ENCODE results near the gene KDM4B.

KDM4B gene

GRCh38 chr19:5065663-5066093 is 96.8 kb downstream of the KDM4B start:
- Histone ChIP-seq H3K4me3 (ENCODE audit: low read depth, low read length) (no peak overlapping the region), H3K9ac (ENCODE audit: low read depth, low read length) (no peak overlapping the region), H3K27me3 (ENCODE audit: control insufficient read depth, insufficient read depth, low read length) (no peaks in the 10 kb centered on the region), H3K4me1 (ENCODE audit: control insufficient read depth, insufficient read depth, low read length) (peaks cover 7% of the 10 kb centered on the region; the same call in 1 of the 2 replicates), H3K27ac (ENCODE audit: low read depth, low read length) (no peak overlapping the region), H3K9me3 (ENCODE audit: control insufficient read depth, insufficient read depth, low read length) (peaks cover 6% of the 10 kb centered on the region), H3K36me3 (ENCODE audit: control insufficient read depth, insufficient read depth, low read length) (0 out of 2 replicates have a peak, but pooled peaks cover 3% of the 10 kb centered on the region)

- Histone ChIP-seq H3K9me3 (ENCODE audit: control insufficient read depth, insufficient read depth, low read length) (peaks cover 6% of the 10 kb centered on the region), H3K36me3 (ENCODE audit: control insufficient read depth, insufficient read depth, low read length) (0 out of 2 replicates have a peak, but pooled peaks cover 3% of the 10 kb centered on the region), H3K4me3 (ENCODE audit: low read depth, low read length) (no peak overlapping the region), H3K27ac (ENCODE audit: low read depth, low read length) (no peak overlapping the region), H3K9ac (ENCODE audit: low read depth, low read length) (no peak overlapping the region), H3K4me1 (ENCODE audit: control insufficient read depth, insufficient read depth, low read length) (peaks cover 7% of the 10 kb centered on the region; the same call in 1 of the 2 replicates), H3K27me3 (ENCODE audit: control insufficient read depth, insufficient read depth, low read length) (no peaks in the 10 kb centered on the region)
These were observed 97.9 kb downstream of the KDM4B start for GRCh38 chr19:5066768-5067167.

DNA sequence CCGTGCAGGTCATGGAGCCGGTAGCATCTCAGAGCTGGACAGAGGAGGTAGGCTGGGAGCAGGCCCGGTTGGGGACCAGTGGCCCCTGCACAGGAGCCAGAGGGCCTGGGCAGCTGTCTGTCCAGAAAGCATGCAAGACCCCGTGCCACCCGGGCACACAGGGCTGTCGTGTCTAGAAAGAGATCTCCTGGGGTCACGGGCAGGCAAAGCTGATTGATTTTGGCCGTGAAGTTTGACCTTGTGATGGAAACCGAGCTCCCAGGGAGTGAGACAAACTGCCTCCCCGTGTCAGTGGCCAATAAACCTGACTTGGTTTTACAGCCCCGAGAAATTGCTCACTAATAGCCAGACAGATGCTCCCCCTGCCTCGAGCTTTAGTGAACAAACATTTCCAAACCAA is 98.8 kb downstream of the KDM4B start:
- peaks cover 7% of the 10 kb centered on the region; the same call in 1 of the 2 replicates for H3K4me1 ChIP-seq (ENCODE audit: control insufficient read depth, insufficient read depth, low read length)
- no peak overlapping the region for H3K27ac ChIP-seq (ENCODE audit: low read depth, low read length)
- no peak overlapping the region for H3K4me3 ChIP-seq (ENCODE audit: low read depth, low read length)
- H3K9ac ChIP-seq (ENCODE audit: low read depth, low read length) = no peak overlapping the region
- H3K36me3 ChIP-seq (ENCODE audit: control insufficient read depth, insufficient read depth, low read length) = 0 out of 2 replicates have a peak, but pooled peaks cover 3% of the 10 kb centered on the region
- H3K9me3 ChIP-seq (ENCODE audit: control insufficient read depth, insufficient read depth, low read length) = no peaks in the 10 kb centered on the region; the same call in 1 of the 2 replicates
- H3K27me3 ChIP-seq (ENCODE audit: control insufficient read depth, insufficient read depth, low read length) = no peaks in the 10 kb centered on the region

GRCh38 chr19:5068233-5069072 is 99.5 kb downstream of the KDM4B start:
- Histone ChIP-seq H3K4me3 (ENCODE audit: low read depth, low read length) (no peak overlapping the region), H3K9me3 (ENCODE audit: control insufficient read depth, insufficient read depth, low read length) (no peaks in the 10 kb centered on the region), H3K4me1 (ENCODE audit: control insufficient read depth, insufficient read depth, low read length) (peaks cover 7% of the 10 kb centered on the region; the same call in 1 of the 2 replicates), H3K36me3 (ENCODE audit: control insufficient read depth, insufficient read depth, low read length) (no peaks in the 10 kb centered on the region), H3K27ac (ENCODE audit: low read depth, low read length) (no peak overlapping the region), H3K9ac (ENCODE audit: low read depth, low read length) (no peak overlapping the region), H3K27me3 (ENCODE audit: control insufficient read depth, insufficient read depth, low read length) (no peaks in the 10 kb centered on the region)

DNA sequence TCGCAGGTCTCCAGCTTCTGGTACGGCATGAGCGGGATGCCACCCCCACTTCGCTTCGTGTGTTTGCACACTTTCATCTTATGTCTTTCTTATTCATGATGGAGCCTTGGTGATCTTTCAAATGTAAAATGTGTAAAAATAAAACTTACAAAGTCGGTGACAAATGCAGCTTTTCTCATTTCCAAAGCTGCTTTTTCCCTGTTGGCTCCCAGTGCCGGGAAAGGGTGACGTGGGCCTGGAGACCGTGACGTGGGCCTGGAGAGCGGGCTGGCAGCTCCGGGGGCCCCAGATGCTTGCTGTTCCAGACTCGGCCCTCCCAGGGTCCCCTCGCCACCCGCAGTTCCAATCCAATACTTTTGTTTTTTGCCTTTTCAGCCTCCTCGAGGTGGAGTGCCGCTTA is 101.4 kb downstream of the KDM4B start:
- Histone ChIP-seq H3K4me3 (ENCODE audit: low read depth, low read length) (no peak overlapping the region), H3K27me3 (ENCODE audit: control insufficient read depth, insufficient read depth, low read length) (no peaks in the 10 kb centered on the region), H3K4me1 (ENCODE audit: control insufficient read depth, insufficient read depth, low read length) (peaks cover 18% of the 10 kb centered on the region), H3K27ac (ENCODE audit: low read depth, low read length) (no peak overlapping the region), H3K9ac (ENCODE audit: low read depth, low read length) (no peak overlapping the region), H3K36me3 (ENCODE audit: control insufficient read depth, insufficient read depth, low read length) (no peaks in the 10 kb centered on the region), H3K9me3 (ENCODE audit: control insufficient read depth, insufficient read depth, low read length) (no peaks in the 10 kb centered on the region)

- H3K27me3 ChIP-seq (ENCODE audit: control insufficient read depth, insufficient read depth, low read length) = no peaks in the 10 kb centered on the region
- no peaks in the 10 kb centered on the region for H3K9me3 ChIP-seq (ENCODE audit: control insufficient read depth, insufficient read depth, low read length)
- H3K36me3 ChIP-seq (ENCODE audit: control insufficient read depth, insufficient read depth, low read length) = no peaks in the 10 kb centered on the region
- H3K27ac ChIP-seq (ENCODE audit: low read depth, low read length) = no peak overlapping the region
- H3K4me3 ChIP-seq (ENCODE audit: low read depth, low read length) = no peak overlapping the region
- peaks cover 18% of the 10 kb centered on the region for H3K4me1 ChIP-seq (ENCODE audit: control insufficient read depth, insufficient read depth, low read length)
- no peak overlapping the region for H3K9ac ChIP-seq (ENCODE audit: low read depth, low read length)
These were observed 102.0 kb downstream of the KDM4B start for GRCh38 chr19:5070930-5071329.

DNA sequence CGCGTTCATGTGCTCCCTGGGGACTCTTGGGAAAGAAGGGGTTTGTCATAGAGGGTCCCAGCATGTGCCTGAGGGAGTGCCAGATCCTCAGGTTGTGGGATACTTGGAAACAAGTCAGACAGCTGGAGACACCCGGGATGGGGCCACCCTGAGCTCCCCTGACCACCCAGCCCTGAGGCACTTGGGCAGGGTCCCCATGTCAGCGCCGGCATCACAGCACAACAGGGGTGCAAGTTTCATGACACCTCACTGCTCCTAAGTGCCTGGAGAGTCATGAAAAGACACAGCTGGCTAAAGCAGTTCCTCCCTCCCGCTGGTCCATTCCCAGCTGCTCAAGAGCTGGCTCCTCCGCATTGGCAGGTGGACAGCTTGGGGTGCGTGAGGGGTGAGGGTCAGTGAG is 102.7 kb downstream of the KDM4B start:
- Histone ChIP-seq H3K36me3 (ENCODE audit: control insufficient read depth, insufficient read depth, low read length) (no peaks in the 10 kb centered on the region), H3K27ac (ENCODE audit: low read depth, low read length) (no peak overlapping the region), H3K4me3 (ENCODE audit: low read depth, low read length) (no peak overlapping the region), H3K9ac (ENCODE audit: low read depth, low read length) (no peak overlapping the region), H3K4me1 (ENCODE audit: control insufficient read depth, insufficient read depth, low read length) (peaks cover 18% of the 10 kb centered on the region), H3K27me3 (ENCODE audit: control insufficient read depth, insufficient read depth, low read length) (no peaks in the 10 kb centered on the region), H3K9me3 (ENCODE audit: control insufficient read depth, insufficient read depth, low read length) (no peaks in the 10 kb centered on the region)

GRCh38 chr19:5072115-5072514 is 103.2 kb downstream of the KDM4B start:
- Histone ChIP-seq H3K4me1 (ENCODE audit: control insufficient read depth, insufficient read depth, low read length) (peaks cover 18% of the 10 kb centered on the region), H3K36me3 (ENCODE audit: control insufficient read depth, insufficient read depth, low read length) (0 out of 2 replicates have a peak, but pooled peaks cover under 1% of the 10 kb centered on the region), H3K27ac (ENCODE audit: low read depth, low read length) (no peak overlapping the region), H3K27me3 (ENCODE audit: control insufficient read depth, insufficient read depth, low read length) (no peaks in the 10 kb centered on the region), H3K9ac (ENCODE audit: low read depth, low read length) (no peak overlapping the region), H3K4me3 (ENCODE audit: low read depth, low read length) (no peak overlapping the region), H3K9me3 (ENCODE audit: control insufficient read depth, insufficient read depth, low read length) (no peaks in the 10 kb centered on the region)

GRCh38 chr19:5073153-5073844 is 104.4 kb downstream of the KDM4B start:
- Histone ChIP-seq H3K4me3 (ENCODE audit: low read depth, low read length) (no peak overlapping the region), H3K36me3 (ENCODE audit: control insufficient read depth, insufficient read depth, low read length) (peaks cover 6% of the 10 kb centered on the region)

GRCh38 chr19:5074407-5074806 is 105.5 kb downstream of the KDM4B start:
- Histone ChIP-seq H3K4me1 (ENCODE audit: control insufficient read depth, insufficient read depth, low read length) (peaks cover 18% of the 10 kb centered on the region), H3K27me3 (ENCODE audit: control insufficient read depth, insufficient read depth, low read length) (no peaks in the 10 kb centered on the region), H3K4me3 (ENCODE audit: low read depth, low read length) (no peak overlapping the region), H3K36me3 (ENCODE audit: control insufficient read depth, insufficient read depth, low read length) (peaks cover 17% of the 10 kb centered on the region), H3K9ac (ENCODE audit: low read depth, low read length) (no peak overlapping the region), H3K9me3 (ENCODE audit: control insufficient read depth, insufficient read depth, low read length) (no peaks in the 10 kb centered on the region), H3K27ac (ENCODE audit: low read depth, low read length) (peak overlapping the region; percentile 33)

More at GRCh38 chr19:5073153-5073844, 104.4 kb downstream of the KDM4B start:
- Histone ChIP-seq H3K9me3 (ENCODE audit: control insufficient read depth, insufficient read depth, low read length) (no peaks in the 10 kb centered on the region), H3K4me1 (ENCODE audit: control insufficient read depth, insufficient read depth, low read length) (peaks cover 18% of the 10 kb centered on the region), H3K27me3 (ENCODE audit: control insufficient read depth, insufficient read depth, low read length) (no peaks in the 10 kb centered on the region), H3K27ac (ENCODE audit: low read depth, low read length) (no peak overlapping the region), H3K9ac (ENCODE audit: low read depth, low read length) (no peak overlapping the region)
